ENCODE results near the gene CARM1. TPM values are rescaled to one million over a fixed set of nuclear protein-coding genes. Genes with fewer than 3 reads are reported as not detected.
A peak's percentile ranks its signal among the peaks of the same experiment; 100 is the strongest.

The CARM1 gene
- total RNA-seq, 1 donor from 2014 or later: 34.4 TPM

- Mint-ChIP-seq H3K27ac (no peak overlapping the region), H3K9me3 (no peaks in the 10 kb centered on the region), H3K4me1 (peaks cover 13% of the 10 kb centered on the region), H3K4me3 (peak overlapping the region; percentile 96), H3K27me3 (ENCODE audit: insufficient read depth, low read depth) (no peaks in the 10 kb centered on the region), H3K36me3 (peaks cover 4% of the 10 kb centered on the region)
- no peak for DNase-seq (ENCODE audit: low spot score)
- peak overlapping the region; percentile 36 for H3K9ac ChIP-seq
- H2AFZ ChIP-seq (replicated peaks): peak overlapping the region; percentile 54
- H3K4me3 ChIP-seq: peak overlapping the region; percentile 98
- H3K4me1 ChIP-seq: peaks cover 6% of the 10 kb centered on the region
- no peaks in the 10 kb centered on the region for H3K36me3 ChIP-seq
- no peaks in the 10 kb centered on the region for H3K9me3 ChIP-seq (ENCODE audit: low read depth)
- peak overlapping the region; percentile 97 for H3K4me2 ChIP-seq
- TF ChIP-seq CTCF (IDR thresholded peaks at IDR 0.05) (no peak), EZH2phosphoT487 (IDR thresholded peaks at IDR 0.05) (no peak), EZH2 (IDR thresholded peaks at IDR 0.05) (no peak)
- H3K27me3 ChIP-seq: no peaks in the 10 kb centered on the region
- H4K20me1 ChIP-seq (ENCODE audit: low read depth): peaks cover 12% of the 10 kb centered on the region
- no peaks in the 10 kb centered on the region for H3F3A ChIP-seq (ENCODE audit: low read depth)
- no peak overlapping the region for H3K27ac ChIP-seq
- peaks cover 49% of the 10 kb centered on the region for H3K79me2 ChIP-seq (ENCODE audit: low read depth)
These were observed 56.6 kb downstream of the CARM1 start for GRCh38 chr19:10927730-10928562.

GRCh38 chr19:10928563-10929401 lies 57.4 kb downstream of the CARM1 start, which contains the start of the genes TIMM29 and YIPF2:
TSS of gene TIMM29 (plus strand) at chr19:10928811. CDS start at chr19:10928823, 12 bp downstream.
TSS of gene YIPF2 (minus strand) at chr19:10928639. CDS start at chr19:10928410, 229 bp downstream.
- Mint-ChIP-seq H3K27me3 (ENCODE audit: insufficient read depth, low read depth) (no peaks in the 10 kb centered on the region), H3K36me3 (peaks cover 4% of the 10 kb centered on the region), H3K9me3 (no peaks in the 10 kb centered on the region), H3K27ac (no peak within 1 kb of the TSS), H3K4me1 (peaks cover 13% of the 10 kb centered on the region), H3K4me3 (peak within 1 kb of the TSS; percentile 96)
- Histone ChIP-seq H4K20me1 (ENCODE audit: low read depth) (peaks cover 12% of the 10 kb centered on the region), H2AFZ (replicated peaks) (peak within 1 kb of the TSS; percentile 54), H3K79me2 (ENCODE audit: low read depth) (peaks cover 51% of the 10 kb centered on the region), H3K9ac (peak within 1 kb of the TSS; percentile 96), H3F3A (ENCODE audit: low read depth) (no peaks in the 10 kb centered on the region), H3K36me3 (no peaks in the 10 kb centered on the region), H3K27ac (peak within 1 kb of the TSS; percentile 71), H3K4me1 (peaks cover 6% of the 10 kb centered on the region), H3K4me2 (peak within 1 kb of the TSS; percentile 97), H3K9me3 (ENCODE audit: low read depth) (no peaks in the 10 kb centered on the region), H3K4me3 (peak within 1 kb of the TSS; percentile 98), H3K27me3 (no peaks in the 10 kb centered on the region)
- no peak for TF ChIP-seq EZH2 (IDR thresholded peaks at IDR 0.05)
- TF ChIP-seq EZH2phosphoT487 (IDR thresholded peaks at IDR 0.05): no peak
- no peak for TF ChIP-seq CTCF (IDR thresholded peaks at IDR 0.05)
- DNase-seq (ENCODE audit: low spot score): peak; percentile 98

- H3K79me2 ChIP-seq (ENCODE audit: low read depth): peaks cover 51% of the 10 kb centered on the region
These were observed 58.0 kb downstream of the CARM1 start for GRCh38 chr19:10929402-10929794.

More at GRCh38 chr19:10929402-10929794, 58.0 kb downstream of the CARM1 start:
- Mint-ChIP-seq H3K27ac (no peak overlapping the region), H3K36me3 (peaks cover 4% of the 10 kb centered on the region), H3K4me3 (peak overlapping the region; percentile 87), H3K27me3 (ENCODE audit: insufficient read depth, low read depth) (no peaks in the 10 kb centered on the region), H3K9me3 (no peaks in the 10 kb centered on the region), H3K4me1 (peaks cover 13% of the 10 kb centered on the region)
- H2AFZ ChIP-seq (replicated peaks): no peak overlapping the region
- TF ChIP-seq EZH2 (IDR thresholded peaks at IDR 0.05): no peak
- no peak for TF ChIP-seq CTCF (IDR thresholded peaks at IDR 0.05)
- no peak for TF ChIP-seq EZH2phosphoT487 (IDR thresholded peaks at IDR 0.05)
- DNase-seq (ENCODE audit: low spot score): peak; percentile 46
- H3K9me3 ChIP-seq (ENCODE audit: low read depth): no peaks in the 10 kb centered on the region
- H3K4me2 ChIP-seq: peak overlapping the region; percentile 97
- peaks cover 12% of the 10 kb centered on the region for H4K20me1 ChIP-seq (ENCODE audit: low read depth)
- H3K4me1 ChIP-seq: peaks cover 6% of the 10 kb centered on the region
- H3K27ac ChIP-seq: no peak overlapping the region
- H3K4me3 ChIP-seq: peak overlapping the region; percentile 98
- H3F3A ChIP-seq (ENCODE audit: low read depth): no peaks in the 10 kb centered on the region
- peak overlapping the region; percentile 96 for H3K9ac ChIP-seq
- no peaks in the 10 kb centered on the region for H3K27me3 ChIP-seq
- no peaks in the 10 kb centered on the region for H3K36me3 ChIP-seq
